HUES48 (cell line): ENCODE measurements around the gene IL17B.

Source experiments
- H3K27ac ChIP-seq: one replicate; pipeline ENCODE4 v1.7.0; 2013; ENCODE audit warnings: low read depth, low read length, inconsistent platforms
- H3K27me3 ChIP-seq: 2 replicates; pipeline ENCODE4 v1.6.1; 2013; ENCODE audit warnings: mild to moderate bottlenecking, low read length; ENCODE audit not compliant: control insufficient read depth, insufficient read depth
- H3K36me3 ChIP-seq: 2 replicates; pipeline ENCODE4 v1.6.1; 2013; ENCODE audit warnings: low read length; ENCODE audit not compliant: control insufficient read depth, insufficient read depth
- H3K4me1 ChIP-seq: 2 replicates; pipeline ENCODE4 v1.6.1; 2013; ENCODE audit warnings: mild to moderate bottlenecking, low read length; ENCODE audit not compliant: control insufficient read depth, insufficient read depth
- H3K4me3 ChIP-seq: 2 replicates; pipeline ENCODE4 v1.5.1; 2013; ENCODE audit warnings: mild to moderate bottlenecking, low read depth, low read length
- H3K9ac ChIP-seq: 2 replicates; pipeline ENCODE4 v1.6.1; 2013; ENCODE audit warnings: mild to moderate bottlenecking, low read depth, low read length, moderate library complexity
- H3K9me3 ChIP-seq: 2 replicates; pipeline ENCODE4 v1.6.1; 2013; ENCODE audit warnings: low read length; ENCODE audit not compliant: control insufficient read depth, insufficient read depth

The IL17B gene

DNA sequence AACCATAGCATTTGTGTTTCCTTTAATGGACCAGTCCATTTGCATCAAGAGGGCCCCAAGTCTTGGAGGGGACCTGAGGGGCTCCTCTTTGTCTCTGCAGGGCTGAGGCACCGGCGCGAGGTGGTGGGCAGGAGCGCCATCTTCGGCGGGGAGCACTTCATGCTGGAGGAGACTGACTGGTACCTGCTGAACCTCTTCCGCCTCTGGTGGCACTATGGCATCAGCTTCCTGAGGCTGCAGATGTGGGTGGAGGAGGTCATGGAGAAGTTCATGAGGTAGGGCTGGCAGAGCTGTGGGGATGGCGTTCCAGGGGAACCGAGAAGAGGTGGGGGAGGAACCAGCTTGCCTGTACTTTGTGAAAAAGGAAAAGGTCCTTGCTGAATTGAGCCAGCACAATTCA lies 15.2 kb downstream of the IL17B start:
- Histone ChIP-seq H3K27ac (no peak overlapping the region), H3K9me3 (no peaks in the 10 kb centered on the region), H3K9ac (no peak overlapping the region), H3K27me3 (no peaks in the 10 kb centered on the region), H3K4me1 (no peaks in the 10 kb centered on the region), H3K36me3 (0 out of 2 replicates have a peak, but pooled peaks cover 4% of the 10 kb centered on the region), H3K4me3 (no peak overlapping the region)

DNA sequence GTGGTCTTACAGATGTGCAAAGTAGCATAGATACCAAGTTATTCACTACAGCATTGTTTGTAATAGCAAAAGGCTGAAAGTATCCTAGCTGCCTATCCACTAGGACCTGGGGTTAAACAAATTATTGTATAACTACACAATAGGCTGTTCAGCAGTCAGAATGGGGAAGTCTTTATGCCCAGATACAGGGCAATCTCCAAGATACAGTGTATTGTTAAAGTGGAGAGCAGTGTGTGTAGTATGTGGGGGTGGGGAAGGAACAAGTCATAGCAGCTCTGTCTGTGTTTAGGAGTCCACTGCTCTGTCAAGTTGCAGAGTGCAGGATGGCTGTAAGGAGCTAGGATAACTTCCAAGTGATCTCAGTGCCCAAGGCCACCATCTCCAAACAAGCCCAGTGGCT lies 15.7 kb downstream of the IL17B start:
- no peak overlapping the region for H3K9ac ChIP-seq
- H3K4me3 ChIP-seq: no peak overlapping the region
- no peaks in the 10 kb centered on the region for H3K9me3 ChIP-seq
- H3K4me1 ChIP-seq: no peaks in the 10 kb centered on the region
- H3K36me3 ChIP-seq: 0 out of 2 replicates have a peak, but pooled peaks cover 2% of the 10 kb centered on the region
- H3K27ac ChIP-seq: no peak overlapping the region
- no peaks in the 10 kb centered on the region for H3K27me3 ChIP-seq

DNA sequence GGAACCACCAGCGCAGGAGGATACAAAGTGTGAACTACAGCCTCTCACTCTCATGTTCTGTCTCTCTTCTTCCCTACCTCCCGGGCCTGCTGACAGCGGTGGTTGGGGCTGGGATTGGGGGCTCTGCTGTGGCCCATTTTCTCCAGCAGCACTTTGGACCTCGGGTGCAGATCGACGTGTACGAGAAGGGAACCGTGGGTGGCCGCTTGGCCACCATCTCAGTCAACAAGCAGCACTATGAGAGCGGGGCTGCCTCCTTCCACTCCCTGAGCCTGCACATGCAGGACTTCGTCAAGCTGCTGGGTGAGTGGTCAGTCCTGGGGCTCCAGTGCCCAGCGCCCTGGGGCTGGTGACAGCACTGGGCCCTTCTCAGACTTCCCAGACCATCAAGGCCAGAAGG lies 16.6 kb downstream of the IL17B start:
- Histone ChIP-seq H3K9me3 (no peaks in the 10 kb centered on the region), H3K4me1 (no peaks in the 10 kb centered on the region), H3K36me3 (no peaks in the 10 kb centered on the region), H3K27ac (no peak overlapping the region), H3K9ac (no peak overlapping the region), H3K27me3 (no peaks in the 10 kb centered on the region), H3K4me3 (no peak overlapping the region)

DNA sequence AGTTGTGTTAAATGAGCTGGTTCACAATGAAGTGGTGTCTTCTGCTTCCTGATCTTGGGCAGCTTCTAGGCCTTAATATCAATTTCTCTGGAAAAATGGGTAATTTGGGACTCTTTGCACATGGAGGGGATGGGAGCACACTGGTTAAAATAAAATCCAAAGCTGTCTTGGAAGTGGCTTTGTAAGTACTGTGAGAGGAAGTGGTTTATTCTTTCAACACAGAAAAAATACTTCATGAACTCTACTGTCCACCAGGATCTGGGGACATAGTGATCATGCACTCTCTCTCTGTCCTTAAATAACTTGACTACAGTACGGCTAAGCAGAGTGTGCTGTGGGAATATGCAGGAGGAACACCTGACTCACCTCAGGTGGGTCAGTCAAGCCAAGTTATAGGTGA lies 18.8 kb downstream of the IL17B start:
- H3K4me3 ChIP-seq: no peak overlapping the region
- no peaks in the 10 kb centered on the region for H3K4me1 ChIP-seq
- H3K9me3 ChIP-seq: no peaks in the 10 kb centered on the region
- H3K9ac ChIP-seq: no peak overlapping the region
- H3K27me3 ChIP-seq: no peaks in the 10 kb centered on the region
- peaks cover 6% of the 10 kb centered on the region; the same call in 1 of the 2 replicates for H3K36me3 ChIP-seq
- no peak overlapping the region for H3K27ac ChIP-seq

DNA sequence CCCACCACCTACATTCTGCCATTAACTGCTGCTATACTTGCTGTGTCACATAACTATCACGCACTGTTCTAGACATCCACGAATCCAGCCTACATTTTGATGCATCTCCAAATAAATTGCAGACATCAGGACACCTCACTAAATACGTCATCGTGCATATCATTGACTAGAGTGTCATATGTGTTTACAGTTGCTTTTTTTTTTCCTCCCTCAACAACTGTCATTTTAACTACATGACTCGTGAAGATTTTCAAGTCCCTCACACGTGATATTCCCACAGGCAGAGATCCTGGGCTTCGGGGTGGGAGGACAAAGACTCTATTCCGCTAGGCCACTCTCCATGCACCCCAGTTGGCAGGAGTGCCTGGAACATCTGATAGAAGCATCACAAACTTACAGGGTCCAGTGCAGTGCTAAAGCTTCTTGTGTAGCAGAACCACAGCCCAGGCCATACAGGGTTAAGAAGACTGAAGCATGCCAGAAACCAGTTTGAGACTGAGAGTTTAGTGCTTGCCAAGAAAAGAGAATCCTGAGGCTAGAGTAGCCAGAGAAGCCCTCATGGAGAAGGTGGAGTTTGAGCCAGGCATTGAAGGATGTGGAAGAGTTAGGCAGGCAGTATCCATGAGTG lies 20.1 kb downstream of the IL17B start:
- no peaks in the 10 kb centered on the region for H3K4me1 ChIP-seq
- H3K36me3 ChIP-seq: peaks cover 15% of the 10 kb centered on the region
- H3K27ac ChIP-seq: no peak overlapping the region
- peak overlapping the region; percentile 87; the same call in 1 of the 2 replicates for H3K4me3 ChIP-seq
- no peak overlapping the region for H3K9ac ChIP-seq
- H3K9me3 ChIP-seq: no peaks in the 10 kb centered on the region
- no peaks in the 10 kb centered on the region for H3K27me3 ChIP-seq

DNA sequence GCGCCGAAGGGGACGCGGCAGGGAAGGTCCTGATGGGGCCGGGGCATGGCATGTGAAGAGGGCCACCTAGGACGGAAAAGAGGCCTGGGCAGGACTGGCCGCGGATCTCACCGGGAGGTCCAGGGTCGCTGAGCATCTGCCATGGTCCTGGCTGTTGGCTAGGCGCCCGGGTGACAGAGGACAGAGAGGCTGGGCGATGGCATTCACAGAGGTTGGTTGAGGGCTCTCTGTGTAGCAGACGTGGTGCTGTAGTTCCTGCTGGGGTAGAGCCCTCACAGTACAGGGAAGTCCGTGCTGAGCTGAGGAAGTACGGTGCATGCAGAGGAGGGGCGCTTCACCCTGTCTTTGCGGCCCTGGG lies 20.8 kb downstream of the IL17B start:
- H3K4me1 ChIP-seq: no peaks in the 10 kb centered on the region
- H3K36me3 ChIP-seq: peaks cover 23% of the 10 kb centered on the region
- no peaks in the 10 kb centered on the region for H3K9me3 ChIP-seq
- peak overlapping the region; percentile 26 for H3K9ac ChIP-seq
- peak overlapping the region; percentile 87 for H3K4me3 ChIP-seq
- no peaks in the 10 kb centered on the region for H3K27me3 ChIP-seq
- H3K27ac ChIP-seq: peak overlapping the region; percentile 5

DNA sequence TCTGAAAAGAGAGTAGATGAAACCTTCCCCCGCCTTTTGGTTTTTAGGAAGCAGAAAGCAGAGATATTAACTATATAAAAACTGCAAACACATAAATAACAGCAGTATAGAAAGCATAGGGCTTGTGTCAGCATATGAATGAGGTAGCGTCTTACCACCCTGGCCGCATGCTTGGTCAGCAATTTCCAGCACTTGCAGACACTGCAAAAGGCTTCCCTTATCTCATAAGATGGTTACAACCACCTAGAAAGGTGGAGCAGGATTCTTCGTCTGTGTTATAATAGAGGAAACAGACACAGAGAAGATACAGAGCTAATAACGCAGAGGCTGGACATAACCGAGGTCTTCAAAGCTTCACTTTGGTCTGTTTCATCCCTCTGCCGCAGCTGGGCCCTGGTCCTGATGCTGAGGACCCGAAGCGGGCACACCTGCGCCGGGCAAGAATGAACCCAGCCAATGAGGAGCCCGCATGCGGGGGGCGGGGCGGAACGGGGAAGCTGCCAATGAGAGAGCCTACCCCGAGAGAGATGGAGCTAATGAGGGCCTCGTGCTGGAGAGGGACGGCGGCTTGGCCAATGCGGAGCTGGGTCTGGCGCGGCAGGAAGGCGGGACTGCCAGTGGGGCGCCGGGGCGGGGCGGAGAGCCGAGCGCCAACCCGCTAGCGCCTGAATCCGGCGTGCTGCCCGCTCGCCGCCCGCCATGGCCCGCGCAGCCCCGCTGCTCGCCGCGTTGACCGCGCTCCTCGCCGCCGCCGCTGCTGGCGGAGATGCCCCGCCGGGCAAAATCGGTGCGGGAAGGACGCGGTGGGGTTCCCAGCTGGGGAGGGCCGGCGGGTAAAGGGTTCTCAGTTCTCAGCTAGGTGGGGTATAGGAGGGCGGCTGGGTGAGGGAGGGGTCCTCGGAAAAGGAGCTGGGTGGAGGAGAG lies 21.5 kb downstream of the IL17B start, which contains the start of gene PCYOX1L:
TSS of gene PCYOX1L (plus strand) at position 677 of the 924 bp plus-strand sequence. CDS start at position 700, 23 bp downstream.
- H3K36me3 ChIP-seq: peaks cover 29% of the 10 kb centered on the region
- no peaks in the 10 kb centered on the region for H3K27me3 ChIP-seq
- H3K9ac ChIP-seq: peak within 1 kb of the TSS; percentile 26
- peak within 1 kb of the TSS; percentile 87 for H3K4me3 ChIP-seq
- H3K4me1 ChIP-seq: no peaks in the 10 kb centered on the region
- no peaks in the 10 kb centered on the region for H3K9me3 ChIP-seq
- H3K27ac ChIP-seq: peak within 1 kb of the TSS; percentile 5

DNA sequence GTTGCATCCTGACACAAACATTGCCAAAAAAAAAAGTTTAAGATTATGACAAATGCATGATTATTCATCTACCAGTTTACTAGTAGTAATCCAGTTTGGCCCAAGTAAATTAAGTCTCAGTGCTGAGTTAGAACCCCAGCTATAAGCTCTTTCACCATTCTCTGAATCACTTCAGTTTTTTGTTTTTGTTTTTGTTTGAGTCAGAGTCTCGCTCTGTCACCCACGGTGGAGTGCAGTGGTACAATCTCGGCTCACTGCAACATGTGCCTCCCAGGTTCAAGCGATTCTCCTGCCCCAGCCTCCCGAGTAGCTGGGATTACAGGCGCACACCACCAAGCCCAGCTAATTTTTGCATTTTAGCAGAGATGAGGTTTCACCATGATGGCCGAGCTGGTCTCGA lies 22.7 kb downstream of the IL17B start:
- no peak overlapping the region for H3K9ac ChIP-seq
- no peaks in the 10 kb centered on the region for H3K27me3 ChIP-seq
- H3K9me3 ChIP-seq: no peaks in the 10 kb centered on the region
- H3K4me3 ChIP-seq: no peak overlapping the region
- H3K36me3 ChIP-seq: peaks cover 41% of the 10 kb centered on the region
- no peaks in the 10 kb centered on the region for H3K4me1 ChIP-seq
- H3K27ac ChIP-seq: no peak overlapping the region

DNA sequence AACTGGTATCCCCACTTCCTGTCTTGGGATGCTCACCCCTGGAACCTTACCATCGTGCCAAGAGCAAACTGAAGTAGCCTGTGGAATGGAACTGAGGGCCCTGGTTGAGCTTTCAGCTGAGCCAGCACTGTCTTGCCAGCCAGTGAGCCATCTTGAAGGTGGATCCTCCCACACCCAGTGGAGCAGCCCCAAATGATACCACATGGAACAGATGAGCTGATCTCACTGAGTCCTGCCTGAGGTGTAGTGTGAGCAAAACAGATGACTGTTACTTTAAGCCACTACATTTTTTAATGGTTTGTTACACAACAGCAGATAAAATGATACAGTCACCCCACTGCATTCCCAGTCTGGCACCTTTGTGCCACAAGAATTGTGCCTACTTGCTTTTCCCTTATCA lies 23.4 kb downstream of the IL17B start:
- H3K27ac ChIP-seq: no peak overlapping the region
- no peak overlapping the region for H3K4me3 ChIP-seq
- no peaks in the 10 kb centered on the region for H3K27me3 ChIP-seq
- no peaks in the 10 kb centered on the region for H3K9me3 ChIP-seq
- no peaks in the 10 kb centered on the region for H3K4me1 ChIP-seq
- H3K36me3 ChIP-seq: peaks cover 48% of the 10 kb centered on the region
- H3K9ac ChIP-seq: no peak overlapping the region

DNA sequence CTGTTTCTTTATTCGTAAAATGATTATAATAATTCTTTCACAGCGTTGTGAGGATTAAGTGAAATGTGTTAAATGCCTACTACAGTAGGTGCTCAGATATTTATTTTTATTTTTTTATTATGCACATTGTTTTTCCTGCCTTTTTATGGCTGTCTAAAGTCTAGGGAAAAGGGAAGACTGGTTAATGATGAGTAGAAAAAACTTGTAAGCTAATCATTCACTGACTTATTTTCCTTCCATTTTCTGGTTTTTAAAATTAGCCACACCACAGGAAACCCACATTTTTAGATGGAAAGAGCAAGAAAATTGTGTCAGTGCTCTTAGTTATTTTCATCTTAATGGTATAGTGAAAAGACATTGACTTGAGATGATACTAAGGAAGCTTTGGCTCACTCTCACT lies 25.2 kb downstream of the IL17B start:
- Histone ChIP-seq H3K36me3 (peaks cover 66% of the 10 kb centered on the region), H3K27me3 (no peaks in the 10 kb centered on the region), H3K4me1 (no peaks in the 10 kb centered on the region), H3K4me3 (no peak overlapping the region), H3K27ac (no peak overlapping the region), H3K9me3 (no peaks in the 10 kb centered on the region), H3K9ac (no peak overlapping the region)

DNA sequence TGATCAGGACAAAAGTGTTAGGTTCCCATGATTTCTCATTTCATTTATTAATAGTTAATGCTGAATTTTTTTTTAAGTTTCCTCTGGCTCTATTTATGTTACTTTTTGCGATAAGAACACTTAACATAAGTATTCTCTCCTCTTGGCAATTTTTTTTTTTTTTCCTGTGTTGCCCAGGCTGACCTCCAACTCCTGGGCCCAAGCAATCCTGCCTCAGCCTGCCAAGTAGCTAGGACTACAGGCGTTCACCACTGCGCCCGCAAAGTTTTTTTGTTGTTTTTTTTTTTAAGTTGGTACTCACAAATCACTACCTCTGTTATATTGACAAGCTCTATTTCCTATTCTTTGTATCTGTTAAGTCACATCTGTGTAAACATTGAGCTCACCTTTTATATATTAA lies 26.9 kb downstream of the IL17B start:
- peaks cover 83% of the 10 kb centered on the region for H3K36me3 ChIP-seq
- H3K4me1 ChIP-seq: no peaks in the 10 kb centered on the region

More for the DNA sequence above, 26.9 kb downstream of the IL17B start:
- no peak overlapping the region for H3K27ac ChIP-seq
- H3K4me3 ChIP-seq: no peak overlapping the region
- no peak overlapping the region for H3K9ac ChIP-seq
- H3K27me3 ChIP-seq: no peaks in the 10 kb centered on the region
- no peaks in the 10 kb centered on the region for H3K9me3 ChIP-seq
